OCI-LY3 (cell line): ENCODE results near the gene FOXL1.

ENCODE experiments used
- H2AFZ ChIP-seq: fragments of 200-600, 300-600 bp; shearing (Covaris generic); 2 replicates; pipeline ENCODE4 v1.6.0; 2014; ENCODE audit warnings: antibody characterized with exemption, low read depth, low read length
- H3K27ac ChIP-seq: fragments of 200-600, 300-600 bp; sonication (generic); 2 replicates; pipeline ENCODE4 v1.5.1; 2014; ENCODE audit warnings: mild to moderate bottlenecking, low read length, moderate library complexity, mixed read lengths
- H3K27me3 ChIP-seq: fragments of 200-600, 300-600 bp; sonication (generic); 2 replicates; pipeline ENCODE4 v1.6.1; 2014; ENCODE audit warnings: low read depth, low read length, mixed read lengths
- H3K36me3 ChIP-seq: fragments of 200-600, 300-600 bp; sonication (generic); replicated peaks from 2 replicates; pipeline ENCODE3; 2014; ENCODE audit warnings: low read depth, low read length, mixed read lengths
- H3K4me1 ChIP-seq: fragments of 300-600, 200-600 bp; sonication (generic); 2 replicates; pipeline ENCODE4 v1.6.1; 2014; ENCODE audit warnings: low read length, mixed read lengths
- H3K4me2 ChIP-seq: fragments of 200-600, 300-600 bp; sonication (generic); 2 replicates; pipeline ENCODE4 v1.6.1; 2014; ENCODE audit warnings: low read length, mixed read lengths
- H3K4me3 ChIP-seq: fragments of 300-600, 200-600 bp; sonication (generic); 2 replicates; pipeline ENCODE4 v1.5.1; 2014; ENCODE audit warnings: antibody characterized with exemption, mild to moderate bottlenecking, low read length, moderate library complexity
- H3K79me2 ChIP-seq: fragments of 300-600, 200-600 bp; shearing (Covaris generic); 2 replicates; pipeline ENCODE4 v1.6.1; 2014; ENCODE audit warnings: mild to moderate bottlenecking, low read length, mixed read lengths
- H3K9ac ChIP-seq: fragments of 300-600, 200-600 bp; shearing (Covaris generic); 2 replicates; pipeline ENCODE4 v1.6.0; 2014; ENCODE audit warnings: mild to moderate bottlenecking, low read length, moderate library complexity
- H3K9me3 ChIP-seq: fragments of 200-600, 300-600 bp; shearing (Covaris generic); 2 replicates; pipeline ENCODE4 v1.6.1; 2014; ENCODE audit warnings: low read length, mixed read lengths; ENCODE audit not compliant: insufficient read depth
- H4K20me1 ChIP-seq: fragments of 200-600, 300-600 bp; sonication (generic); 2 replicates; pipeline ENCODE4 v1.6.1; 2016; ENCODE audit warnings: low read length, mixed read lengths; ENCODE audit not compliant: insufficient read depth
- CTCF ChIP-seq: fragments of 200-600, 300-600 bp; sonication (generic); IDR thresholded peaks from 2 replicates; pipeline ENCODE4 v1.5.1; 2014; ENCODE audit warnings: antibody characterized with exemption, low read length, low read depth
- EZH2phosphoT487 ChIP-seq: fragments of 200-600 bp; shearing (Covaris generic); IDR thresholded peaks from 2 replicates; pipeline ENCODE4 v1.6.1; 2018; ENCODE audit warnings: antibody characterized with exemption, mixed run types, low read depth

Gene FOXL1

GRCh38 chr16:86577314-86577971, 906 bp upstream of the FOXL1 start:
- TF ChIP-seq EZH2phosphoT487: no peak
- no peak for TF ChIP-seq CTCF
- Histone ChIP-seq H3K27ac (no peak overlapping the region), H3K4me2 (no peak overlapping the region), H4K20me1 (no peaks in the 10 kb centered on the region), H3K9me3 (no peaks in the 10 kb centered on the region), H3K4me3 (no peak overlapping the region), H3K27me3 (0 out of 2 replicates have a peak, but pooled peaks cover 5% of the 10 kb centered on the region), H3K79me2 (no peaks in the 10 kb centered on the region), H3K36me3 (no peaks in the 10 kb centered on the region), H3K4me1 (no peaks in the 10 kb centered on the region), H3K9ac (no peak overlapping the region), H2AFZ (no peak overlapping the region)

GRCh38 chr16:86578611-86579267, 390 bp downstream of the FOXL1 start:
- Histone ChIP-seq H3K36me3 (no peaks in the 10 kb centered on the region), H3K9me3 (no peaks in the 10 kb centered on the region), H3K27ac (no peak overlapping the region), H3K27me3 (peaks cover 5% of the 10 kb centered on the region; the same call in 1 of the 2 replicates), H3K4me1 (no peaks in the 10 kb centered on the region), H3K4me2 (no peak overlapping the region), H2AFZ (no peak overlapping the region), H3K9ac (no peak overlapping the region), H3K79me2 (no peaks in the 10 kb centered on the region), H4K20me1 (no peaks in the 10 kb centered on the region), H3K4me3 (no peak overlapping the region)
- TF ChIP-seq CTCF: no peak
- TF ChIP-seq EZH2phosphoT487: no peak

DNA sequence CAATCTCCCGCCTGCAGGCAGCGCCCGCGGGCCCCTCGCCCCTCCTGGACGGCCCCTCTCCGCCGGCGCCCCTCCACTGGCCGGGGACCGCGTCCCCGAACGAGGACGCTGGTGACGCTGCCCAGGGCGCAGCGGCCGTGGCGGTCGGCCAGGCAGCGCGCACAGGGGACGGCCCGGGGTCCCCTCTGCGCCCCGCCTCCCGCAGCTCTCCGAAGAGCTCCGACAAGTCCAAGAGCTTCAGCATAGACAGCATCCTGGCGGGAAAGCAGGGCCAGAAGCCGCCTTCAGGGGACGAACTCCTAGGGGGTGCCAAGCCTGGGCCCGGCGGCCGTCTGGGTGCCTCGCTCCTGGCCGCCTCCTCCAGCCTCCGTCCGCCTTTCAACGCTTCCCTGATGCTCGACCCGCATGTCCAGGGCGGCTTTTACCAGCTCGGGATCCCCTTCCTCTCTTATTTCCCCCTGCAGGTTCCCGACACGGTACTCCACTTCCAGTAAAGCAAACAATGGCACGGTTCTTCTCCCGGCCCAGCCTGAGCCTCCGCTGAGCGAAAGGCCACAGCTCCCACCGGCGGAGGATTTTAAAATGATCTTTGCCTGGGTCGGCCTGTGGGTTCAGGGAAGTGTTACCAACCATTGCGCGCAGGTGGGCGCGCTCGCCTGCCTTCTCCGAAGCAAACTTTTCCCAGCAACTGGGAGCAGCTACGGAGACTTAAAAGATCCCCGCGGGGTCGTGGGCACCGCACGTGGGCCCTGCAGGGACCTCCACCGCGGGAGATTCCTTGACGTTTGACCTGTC, 1.1 kb downstream of the FOXL1 start:
- TF ChIP-seq CTCF: no peak
- TF ChIP-seq EZH2phosphoT487: no peak
- no peaks in the 10 kb centered on the region for H3K79me2 ChIP-seq

DNA sequence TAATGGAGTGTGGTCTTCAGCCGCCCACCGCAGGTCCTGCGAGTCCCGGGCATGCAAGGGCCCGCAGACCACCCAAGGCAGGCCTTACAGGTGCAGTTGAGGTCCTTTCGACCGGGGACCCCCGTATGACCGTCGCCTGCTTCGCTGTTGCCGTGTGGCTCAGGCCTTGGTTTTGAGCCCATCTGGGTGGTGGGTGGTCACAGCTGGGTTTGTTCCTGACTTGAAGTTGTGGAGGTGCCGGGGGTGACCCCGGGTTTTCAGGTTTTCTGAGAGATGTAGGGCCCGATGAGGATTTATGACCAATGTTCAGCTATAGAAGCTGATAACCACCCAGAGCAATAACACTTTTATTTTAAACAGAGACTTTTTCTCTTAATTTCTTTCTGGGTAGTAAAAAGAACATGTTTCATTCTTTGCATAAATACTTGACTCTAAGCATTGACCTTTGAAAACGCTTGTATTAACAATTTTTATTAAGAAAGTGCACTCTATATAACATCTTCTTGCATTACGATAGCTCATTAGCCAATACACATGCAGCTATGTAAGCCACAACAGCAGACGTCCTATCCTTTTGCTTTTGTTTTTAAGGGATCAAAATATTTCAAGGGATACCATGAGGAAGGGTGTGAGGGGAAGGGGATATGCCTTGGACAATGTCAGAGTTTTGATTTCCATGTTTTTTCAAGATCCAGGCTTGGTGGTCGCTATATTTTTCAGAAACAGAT, 1.9 kb downstream of the FOXL1 start:
- no peak overlapping the region for H3K4me2 ChIP-seq
- H3K9ac ChIP-seq: no peak overlapping the region
- no peak overlapping the region for H3K4me3 ChIP-seq
- no peaks in the 10 kb centered on the region for H3K4me1 ChIP-seq
- no peaks in the 10 kb centered on the region for H4K20me1 ChIP-seq
- H3K9me3 ChIP-seq: no peaks in the 10 kb centered on the region
- peaks cover 5% of the 10 kb centered on the region; the same call in 1 of the 2 replicates for H3K27me3 ChIP-seq
- no peak overlapping the region for H2AFZ ChIP-seq
- no peak for TF ChIP-seq CTCF
- TF ChIP-seq EZH2phosphoT487: no peak
- H3K27ac ChIP-seq: no peak overlapping the region
- no peaks in the 10 kb centered on the region for H3K79me2 ChIP-seq
- no peaks in the 10 kb centered on the region for H3K36me3 ChIP-seq

More for the DNA sequence above, 1.1 kb downstream of the FOXL1 start:
- Histone ChIP-seq H3K9me3 (no peaks in the 10 kb centered on the region), H3K36me3 (no peaks in the 10 kb centered on the region), H3K4me1 (no peaks in the 10 kb centered on the region), H3K4me3 (no peak overlapping the region), H3K27ac (no peak overlapping the region), H2AFZ (no peak overlapping the region), H3K9ac (no peak overlapping the region), H4K20me1 (no peaks in the 10 kb centered on the region), H3K4me2 (no peak overlapping the region), H3K27me3 (peaks cover 5% of the 10 kb centered on the region; the same call in 1 of the 2 replicates)
